GM12872 (cell line): ENCODE data around the gene TWF1.

ENCODE experiments used
- TF ChIP-seq, protein P1 (sequence below): IDR thresholded peaks from 3 replicates; pipeline ENCODE4 v1.5.1; 2011; ENCODE audit warnings: low read depth, mild to moderate bottlenecking, low read length, moderate library complexity; ENCODE audit not compliant: insufficient read depth

Gene TWF1

GRCh38 chr12:43836475-43836989 is 30.4 kb upstream of the TWF1 start:
- TF ChIP-seq, protein P1, sequence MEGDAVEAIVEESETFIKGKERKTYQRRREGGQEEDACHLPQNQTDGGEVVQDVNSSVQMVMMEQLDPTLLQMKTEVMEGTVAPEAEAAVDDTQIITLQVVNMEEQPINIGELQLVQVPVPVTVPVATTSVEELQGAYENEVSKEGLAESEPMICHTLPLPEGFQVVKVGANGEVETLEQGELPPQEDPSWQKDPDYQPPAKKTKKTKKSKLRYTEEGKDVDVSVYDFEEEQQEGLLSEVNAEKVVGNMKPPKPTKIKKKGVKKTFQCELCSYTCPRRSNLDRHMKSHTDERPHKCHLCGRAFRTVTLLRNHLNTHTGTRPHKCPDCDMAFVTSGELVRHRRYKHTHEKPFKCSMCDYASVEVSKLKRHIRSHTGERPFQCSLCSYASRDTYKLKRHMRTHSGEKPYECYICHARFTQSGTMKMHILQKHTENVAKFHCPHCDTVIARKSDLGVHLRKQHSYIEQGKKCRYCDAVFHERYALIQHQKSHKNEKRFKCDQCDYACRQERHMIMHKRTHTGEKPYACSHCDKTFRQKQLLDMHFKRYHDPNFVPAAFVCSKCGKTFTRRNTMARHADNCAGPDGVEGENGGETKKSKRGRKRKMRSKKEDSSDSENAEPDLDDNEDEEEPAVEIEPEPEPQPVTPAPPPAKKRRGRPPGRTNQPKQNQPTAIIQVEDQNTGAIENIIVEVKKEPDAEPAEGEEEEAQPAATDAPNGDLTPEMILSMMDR, result no peak

GRCh38 chr12:43835656-43836474 is 29.7 kb upstream of the TWF1 start, which contains the start of gene TMEM117:
TMEM117 (plus strand) TSS chr12:43836081.
- TF ChIP-seq, protein P1, result no peak

DNA sequence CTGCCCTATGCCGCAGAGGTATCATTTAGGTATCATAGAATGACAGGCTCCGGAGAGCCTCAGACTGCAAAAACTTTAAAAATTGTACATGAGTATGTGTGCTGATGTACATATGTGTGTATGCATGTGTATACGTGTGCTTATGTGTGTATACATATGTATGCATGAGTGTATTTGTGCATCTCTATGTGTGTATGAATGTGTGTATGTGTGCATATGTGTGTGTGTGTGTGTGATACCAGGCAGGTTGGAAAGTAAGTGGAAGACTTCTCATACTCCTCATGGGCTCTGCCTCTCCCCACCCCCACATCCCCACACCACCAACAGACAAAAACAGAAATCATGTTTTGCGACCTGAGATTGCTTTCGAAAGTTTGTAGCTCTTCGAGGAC is 29.1 kb upstream of the TWF1 start:
- TF ChIP-seq, protein P1, result no peak

GRCh38 chr12:43832463-43833168 is 26.5 kb upstream of the TWF1 start:
- TF ChIP-seq, protein P1, result no peak

DNA sequence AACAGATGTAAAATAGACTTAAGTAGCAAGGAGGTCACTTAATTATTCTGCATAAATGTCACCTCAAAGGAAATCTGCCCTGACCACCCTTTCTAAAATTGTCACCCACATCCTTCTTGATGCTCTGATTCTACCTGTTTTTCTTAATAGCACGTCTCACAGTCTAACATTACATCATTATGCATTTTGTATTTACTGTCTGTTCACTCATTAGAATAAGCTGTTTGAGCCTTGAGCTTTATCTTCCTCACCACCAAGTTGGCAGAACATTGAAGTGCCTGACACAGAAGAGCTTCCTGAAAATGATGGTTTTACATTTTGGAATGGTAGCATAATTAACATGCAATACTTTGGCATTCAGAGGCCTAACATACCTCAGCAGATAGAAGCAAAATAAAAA is 21.0 kb upstream of the TWF1 start:
- TF ChIP-seq, protein P1, result no peak

- TF ChIP-seq, protein P1, result no peak
Measured at GRCh38 chr12:43826681-43827080, 20.6 kb upstream of the TWF1 start.

DNA sequence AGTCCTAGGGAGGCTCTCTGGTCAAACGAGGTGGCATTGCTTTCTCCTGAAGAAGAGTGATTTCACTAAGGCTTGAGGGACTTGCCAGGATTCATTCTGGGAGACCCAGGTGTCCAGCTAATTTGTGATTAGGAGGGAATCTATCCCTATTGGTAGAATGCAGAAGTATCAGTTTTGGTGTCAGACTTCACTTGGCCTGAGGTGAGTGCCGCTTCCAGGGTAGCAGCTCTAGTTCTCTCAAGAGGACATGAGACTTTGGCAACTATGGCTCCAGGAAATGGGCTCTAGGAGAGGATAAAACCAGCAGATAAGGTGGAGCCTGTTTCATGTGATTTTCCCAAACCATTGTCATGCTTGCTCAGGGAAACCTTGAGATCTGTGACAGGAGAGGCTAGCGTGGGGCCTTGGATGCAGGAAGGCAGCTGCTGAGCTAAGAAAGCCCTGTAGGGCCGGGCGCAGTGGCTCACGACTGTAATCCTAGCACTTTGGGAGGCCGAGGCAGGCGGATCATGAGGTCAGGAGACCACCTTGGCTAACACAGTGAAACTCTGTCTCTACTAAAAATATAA is 18.2 kb upstream of the TWF1 start:
- TF ChIP-seq, protein P1, result no peak
